Osteoblast (primary cell): Measurements from ENCODE around the gene ULK2. TPM values are rescaled to one million over a fixed set of nuclear protein-coding genes. Genes with fewer than 3 reads are reported as not detected.

Source experiments
- DNase-seq: peaks from one replicate; pipeline ENCODE4 v3.0.0; 2011; ENCODE audit warnings: low spot score, mixed read lengths; ENCODE audit not compliant: insufficient read length; ENCODE audit errors: missing footprints
- H2AFZ ChIP-seq: 2 replicates; pipeline ENCODE4 v1.6.0; 2011; ENCODE audit warnings: mild to moderate bottlenecking, low read length
- H3K27ac ChIP-seq: 2 replicates; pipeline ENCODE4 v1.5.1; 2011; ENCODE audit warnings: mild to moderate bottlenecking, low read depth, low read length, moderate library complexity
- H3K27me3 ChIP-seq: 2 replicates; pipeline ENCODE4 v1.6.0; 2012; ENCODE audit warnings: mild to moderate bottlenecking, control low read depth, inconsistent platforms, low read length, moderate library complexity; ENCODE audit not compliant: insufficient read depth
- H3K36me3 ChIP-seq: 2 replicates; pipeline ENCODE4 v1.5.1; 2011; ENCODE audit warnings: mild to moderate bottlenecking, low read length, control low read depth, moderate library complexity; ENCODE audit not compliant: insufficient read depth
- H3K4me1 ChIP-seq: 2 replicates; pipeline ENCODE4 v1.5.1; 2011; ENCODE audit warnings: mild to moderate bottlenecking, low read length, control low read depth, moderate library complexity; ENCODE audit not compliant: insufficient read depth
- H3K4me2 ChIP-seq: 2 replicates; pipeline ENCODE4 v1.6.0; 2011; ENCODE audit warnings: mild to moderate bottlenecking, low read length; ENCODE audit not compliant: insufficient read depth
- H3K4me3 ChIP-seq: fragments of 200-600 bp; sonication (generic); 3 replicates; pipeline ENCODE4 v1.5.1; 2012; ENCODE audit warnings: mild to moderate bottlenecking, low read length, inconsistent platforms; ENCODE audit not compliant: insufficient read depth
- H3K79me2 ChIP-seq: 2 replicates; pipeline ENCODE4 v1.6.0; 2012; ENCODE audit warnings: mild to moderate bottlenecking, low read length, control low read depth, inconsistent platforms; ENCODE audit not compliant: insufficient read depth
- H3K9me3 ChIP-seq: 2 replicates; pipeline ENCODE4 v1.5.1; 2011; ENCODE audit warnings: low read depth, low read length, control low read depth
- H4K20me1 ChIP-seq: 2 replicates; pipeline ENCODE4 v1.6.0; 2012; ENCODE audit warnings: mild to moderate bottlenecking, low read length, control low read depth; ENCODE audit not compliant: insufficient read depth
- CTCF ChIP-seq: IDR thresholded peaks from 2 replicates; pipeline ENCODE4 v1.5.1; 2011; ENCODE audit warnings: mild to moderate bottlenecking, low read depth, low read length, moderate library complexity; ENCODE audit errors: extremely low read depth
- small RNA-seq: library from RNA; depleted of rRNA; stranded (forward); fragments of <200 nt; gene quantifications from one replicate; pipeline ENCODE3, GENCODE V24; 2012
- total RNA-seq: library from RNA; depleted of rRNA; stranded (reverse); fragments of >200 nt; gene quantifications from 2 replicates; pipeline ENCODE4 v1.2.3, GENCODE V29; 2012

ULK2 gene
- total RNA-seq, 1 donor: 27.5 TPM

- Histone ChIP-seq H3K36me3 (no peaks in the 10 kb centered on the region), H3K9me3 (no peaks in the 10 kb centered on the region), H3K27ac (no peak overlapping the region), H4K20me1 (no peaks in the 10 kb centered on the region), H2AFZ (no peak overlapping the region), H3K4me3 (no peak overlapping the region), H3K27me3 (no peaks in the 10 kb centered on the region), H3K4me2 (no peak overlapping the region), H3K79me2 (no peaks in the 10 kb centered on the region), H3K4me1 (peaks cover 27% of the 10 kb centered on the region)
- TF ChIP-seq CTCF: no peak
- DNase-seq: no peak
Observed at GRCh38 chr17:19725486-19725885, 142.2 kb downstream of the ULK2 start.

GRCh38 chr17:19724501-19725420, 143.0 kb downstream of the ULK2 start:
- H3K79me2 ChIP-seq: no peaks in the 10 kb centered on the region
- H3K27ac ChIP-seq: peak overlapping the region; percentile 12
- peak overlapping the region; percentile 61 for H3K4me3 ChIP-seq
- H2AFZ ChIP-seq: peak overlapping the region; percentile 73
- TF ChIP-seq CTCF: no peak
- no peaks in the 10 kb centered on the region for H4K20me1 ChIP-seq
- no peaks in the 10 kb centered on the region for H3K9me3 ChIP-seq
- H3K4me2 ChIP-seq: peak overlapping the region; percentile 60
- no peaks in the 10 kb centered on the region for H3K27me3 ChIP-seq
- peak; percentile 93 for DNase-seq
- H3K4me1 ChIP-seq: peaks cover 27% of the 10 kb centered on the region
- no peaks in the 10 kb centered on the region for H3K36me3 ChIP-seq

GRCh38 chr17:19723964-19724363, 143.8 kb downstream of the ULK2 start:
- H3K27me3 ChIP-seq: no peaks in the 10 kb centered on the region
- H3K4me2 ChIP-seq: peak overlapping the region; percentile 60
- TF ChIP-seq CTCF: no peak
- H3K9me3 ChIP-seq: no peaks in the 10 kb centered on the region
- peak; percentile 74 for DNase-seq
- no peak overlapping the region for H3K4me3 ChIP-seq
- no peaks in the 10 kb centered on the region for H3K79me2 ChIP-seq
- no peaks in the 10 kb centered on the region for H4K20me1 ChIP-seq
- peak overlapping the region; percentile 73 for H2AFZ ChIP-seq
- no peaks in the 10 kb centered on the region for H3K36me3 ChIP-seq
- no peak overlapping the region for H3K27ac ChIP-seq
- H3K4me1 ChIP-seq: peaks cover 27% of the 10 kb centered on the region

Small RNA genes within 50 kb of the gene (small RNA-seq; reads per million reads assigned to genes)
- not detected for gene AC015726.2

Other genes starting within 250 kb of the ULK2 start
- gene ALDH3A2, start 219.2 kb downstream of the ULK2 start, total RNA-seq: 61.0 and 82.2 TPM in 2 replicates
- gene SLC47A2, start 151.4 kb downstream of the ULK2 start, total RNA-seq: not detected in 2 replicates
- under 0.01 TPM in 1 of 2 replicates, not detected in the other for gene ALDH3A1, start 119.6 kb downstream of the ULK2 start, total RNA-seq
- gene AKAP10, start 109.9 kb upstream of the ULK2 start, total RNA-seq: 27.5 and 31.5 TPM in 2 replicates
- 155 and 165 TPM in 2 replicates for gene SPECC1, start 141.4 kb upstream of the ULK2 start, total RNA-seq